Astrocyte (in vitro differentiated cells and primary cell): ENCODE measurements around the gene SMAD7.

ENCODE experiments used
- EZH2 ChIP-seq: IDR thresholded peaks from 2 replicates; pipeline ENCODE4 v1.6.1; 2012; ENCODE audit warnings: mild to moderate bottlenecking, low read length, inconsistent platforms; ENCODE audit not compliant: insufficient read depth
- TF ChIP-seq, protein P1 (sequence below): IDR thresholded peaks from 2 replicates; pipeline ENCODE4 v1.5.1; 2011; ENCODE audit warnings: low read depth, mild to moderate bottlenecking, inconsistent platforms, low read length, moderate library complexity; ENCODE audit not compliant: insufficient read depth

DNA sequence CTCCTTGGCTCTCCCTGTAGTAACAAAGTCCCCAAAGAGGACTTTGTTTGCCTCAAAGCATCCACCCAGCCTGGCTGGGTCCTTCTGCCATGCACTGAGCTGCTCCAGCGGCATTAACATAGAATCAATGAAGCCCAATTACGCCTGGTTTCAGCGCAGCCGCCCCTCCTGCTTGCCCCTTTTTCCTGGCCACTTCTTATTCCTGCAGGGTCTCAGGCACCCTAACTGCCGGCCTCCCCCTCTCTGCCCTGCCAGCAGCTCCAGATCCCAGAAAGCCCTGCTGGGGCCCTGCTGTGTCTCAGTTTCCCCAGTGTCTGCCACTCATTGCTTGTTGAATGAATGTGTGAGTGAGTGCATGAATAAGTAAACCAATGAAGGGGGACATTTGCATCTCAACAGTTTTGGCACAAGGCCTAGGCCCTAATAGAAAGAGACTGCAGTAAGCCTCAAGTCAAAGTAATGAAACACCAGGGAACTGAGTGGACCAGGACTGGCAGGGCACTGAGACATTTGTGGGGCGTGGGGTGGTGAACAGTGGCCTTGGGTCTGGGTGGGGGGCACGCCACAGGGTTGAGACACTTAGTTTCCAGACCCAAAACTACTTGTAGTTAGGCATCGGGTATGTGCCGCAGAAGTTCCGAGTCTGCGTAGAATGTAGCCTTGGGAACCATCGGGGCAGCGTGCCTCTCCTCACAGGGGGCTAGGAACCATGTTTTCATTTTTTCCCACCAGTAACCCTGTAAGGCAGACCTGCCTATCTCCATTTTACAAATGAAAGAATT, 60.6 kb downstream of the SMAD7 start:
- TF ChIP-seq EZH2, result no peak
- TF ChIP-seq, protein P1, sequence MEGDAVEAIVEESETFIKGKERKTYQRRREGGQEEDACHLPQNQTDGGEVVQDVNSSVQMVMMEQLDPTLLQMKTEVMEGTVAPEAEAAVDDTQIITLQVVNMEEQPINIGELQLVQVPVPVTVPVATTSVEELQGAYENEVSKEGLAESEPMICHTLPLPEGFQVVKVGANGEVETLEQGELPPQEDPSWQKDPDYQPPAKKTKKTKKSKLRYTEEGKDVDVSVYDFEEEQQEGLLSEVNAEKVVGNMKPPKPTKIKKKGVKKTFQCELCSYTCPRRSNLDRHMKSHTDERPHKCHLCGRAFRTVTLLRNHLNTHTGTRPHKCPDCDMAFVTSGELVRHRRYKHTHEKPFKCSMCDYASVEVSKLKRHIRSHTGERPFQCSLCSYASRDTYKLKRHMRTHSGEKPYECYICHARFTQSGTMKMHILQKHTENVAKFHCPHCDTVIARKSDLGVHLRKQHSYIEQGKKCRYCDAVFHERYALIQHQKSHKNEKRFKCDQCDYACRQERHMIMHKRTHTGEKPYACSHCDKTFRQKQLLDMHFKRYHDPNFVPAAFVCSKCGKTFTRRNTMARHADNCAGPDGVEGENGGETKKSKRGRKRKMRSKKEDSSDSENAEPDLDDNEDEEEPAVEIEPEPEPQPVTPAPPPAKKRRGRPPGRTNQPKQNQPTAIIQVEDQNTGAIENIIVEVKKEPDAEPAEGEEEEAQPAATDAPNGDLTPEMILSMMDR, result no peak
